K562 (cell line): Measurements from ENCODE around the gene CSMD2. TPM values are rescaled to one million over a fixed set of nuclear protein-coding genes. Genes with fewer than 3 reads are reported as not detected.

Experiments
- ATAC-seq: fragments of 200-7000 bp; cut with Tn5 transposase; 3 replicates; pipeline ENCODE4 v1.9.1; 2020; ENCODE audit warnings: moderate library complexity
- BruUV-seq: library from RNA; stranded (reverse); fragments of 400-500 nt; replicated peaks from 2 replicates; lab custom pipeline; 2021; lab: Mats Ljungman, UMichigan
- CTCF ChIA-PET: fragments of 300-600 bp; formaldehyde crosslinking; extraction: SDS; loops from one replicate; lab custom pipeline; 2021; ENCODE audit warnings: low intra/inter-chr PET ratio; lab: Yijun Ruan, JAX
- POLR2A ChIA-PET: fragments of 300-600, 350-650 bp; sonication (Branson Sonifier 250); formaldehyde crosslinking; extraction: SDS; loops from one replicate; lab custom pipeline; 2021; ENCODE audit warnings: antibody characterized with exemption, inconsistent platforms; lab: Yijun Ruan, JAX
- DNase-seq, 4 experiments: peaks; one replicate each; pipeline versions ENCODE4 v3.0.0 to v3.0.0-alpha.2; 2011 to 2018; ENCODE audit warnings: low spot score in 3 of 4, mixed read lengths in 3 of 4; ENCODE audit errors: extremely low read depth in 1 of 4
- FAIRE-seq: peaks from 2 replicates; lab custom pipeline; 2011; peaks lifted over from hg19 to GRCh38; lab: Jason Lieb, UNC
- H2AFZ ChIP-seq: 2 replicates; pipeline ENCODE4 v1.6.0; 2011; ENCODE audit warnings: low read depth, low read length, control low read depth, inconsistent platforms
- H3K27ac ChIP-seq: fragments of 200-600 bp; 3 replicates; pipeline ENCODE4 v1.8.0; 2011; ENCODE audit warnings: low read depth, mild to moderate bottlenecking, control low read depth, inconsistent platforms, low read length, moderate library complexity, mixed read lengths; ENCODE audit errors: extremely low read depth
- H3K27me3 ChIP-seq, 2 experiments: fragments of 300-600 bp in 1 of 2; 2 replicates in 1 of 2; 3 replicates in 1 of 2; pipeline versions ENCODE4 v1.6.0 to v1.8.0; 2011; ENCODE audit warnings: inconsistent platforms in 2 of 2, low read length in 2 of 2, mild to moderate bottlenecking in 1 of 2, mixed read lengths in 1 of 2, moderate library complexity in 1 of 2; ENCODE audit not compliant: control insufficient read depth in 2 of 2, insufficient read depth in 2 of 2
- H3K36me3 ChIP-seq: fragments of 300-600 bp; 3 replicates; pipeline ENCODE4 v1.8.0; 2011; ENCODE audit warnings: mild to moderate bottlenecking, low read length, inconsistent platforms; ENCODE audit not compliant: control insufficient read depth, insufficient read depth
- H3K4me1 ChIP-seq, 2 experiments: fragments of 200-600 bp in 1 of 2; replicated peaks in 1 of 2; 2 replicates in 1 of 2; 3 replicates in 1 of 2; pipeline versions ENCODE4 v1.5.1 to v1.8.0; 2011; ENCODE audit warnings: inconsistent platforms in 2 of 2, low read length in 2 of 2, mild to moderate bottlenecking in 1 of 2, mixed read lengths in 1 of 2, moderate library complexity in 1 of 2; ENCODE audit not compliant: control insufficient read depth in 2 of 2, insufficient read depth in 2 of 2
- H3K4me2 ChIP-seq: 2 replicates; pipeline ENCODE4 v1.6.1; 2011; ENCODE audit warnings: low read length, control low read depth, inconsistent platforms, mixed read lengths; ENCODE audit not compliant: insufficient read depth
- H3K4me3 ChIP-seq: fragments of 200-600 bp; sonication (generic), shearing (Covaris generic); 2 replicates; pipeline ENCODE4 v1.5.1; 2016; ENCODE audit warnings: control low read depth, inconsistent platforms
- H3K79me2 ChIP-seq: fragments of 200-600 bp; 3 replicates; pipeline ENCODE4 v1.8.0; 2011; ENCODE audit warnings: low read length, inconsistent platforms; ENCODE audit not compliant: control insufficient read depth, insufficient read depth
- H3K9ac ChIP-seq, 2 experiments: 2 replicates each; pipeline versions ENCODE4 v1.6.0 to v1.6.1; 2011; ENCODE audit warnings: low read depth in 2 of 2, low read length in 2 of 2, control low read depth in 1 of 2, inconsistent platforms in 1 of 2, mild to moderate bottlenecking in 1 of 2, mixed read lengths in 1 of 2; ENCODE audit not compliant: insufficient read depth in 1 of 2
- H3K9me1 ChIP-seq: one replicate; pipeline ENCODE4 v1.6.0; 2011; ENCODE audit warnings: inconsistent platforms, mild to moderate bottlenecking, low read length, moderate library complexity; ENCODE audit not compliant: control insufficient read depth, insufficient read depth
- H3K9me3 ChIP-seq: replicated peaks from 2 replicates; pipeline ENCODE4 v1.5.1; 2011; ENCODE audit warnings: low read depth, low read length, inconsistent platforms; ENCODE audit not compliant: control insufficient read depth, insufficient read depth
- H4K20me1 ChIP-seq: replicated peaks from 2 replicates; pipeline ENCODE4 v1.6.1; 2011; ENCODE audit warnings: low read length, inconsistent platforms, mixed read lengths; ENCODE audit not compliant: control insufficient read depth, insufficient read depth
- CBX1 ChIP-seq: sonication (generic); IDR thresholded peaks from 2 replicates; pipeline ENCODE4 v1.6.1; 2016; ENCODE audit warnings: antibody characterized with exemption, low read depth, mild to moderate bottlenecking
- FOSL1 ChIP-seq: fragments of 200-800 bp; sonication (Bioruptor generic); conservative IDR thresholded peaks from 2 replicates; pipeline ENCODE4 v1.6.1; 2016; ENCODE audit warnings: missing genetic modification characterization, missing compliant biosample characterization
- HLTF ChIP-seq: fragments of 450-650 bp; IDR thresholded peaks from 2 replicates; pipeline ENCODE4 v1.6.1; 2016
- HMGN3 ChIP-seq: IDR thresholded peaks from 2 replicates; pipeline ENCODE4 v1.6.1; 2011; ENCODE audit warnings: borderline replicate concordance, low read depth, mild to moderate bottlenecking, mixed read lengths, low read length; ENCODE audit not compliant: insufficient read length; ENCODE audit errors: extremely low read depth
- HMGXB4 ChIP-seq: sonication (generic); formaldehyde crosslinking; IDR thresholded peaks from 2 replicates; pipeline ENCODE4 v1.8.1; 2023; ENCODE audit warnings: mild to moderate bottlenecking, missing genetic modification reagents
- THAP7 ChIP-seq: fragments of 250-450 bp; sonication (Bioruptor Pico); IDR thresholded peaks from 2 replicates; pipeline ENCODE4 v1.5.0; 2021
- ZBTB43 ChIP-seq: sonication (generic); formaldehyde crosslinking; IDR thresholded peaks from 2 replicates; pipeline ENCODE4 v1.8.0; 2023; ENCODE audit warnings: mild to moderate bottlenecking, missing genetic modification reagents
- WGBS: fragments of 100-300 bp; shearing (Covaris generic); methylation state at CpG from one replicate; pipeline ENCODE4 v1.1.6; 2016; ENCODE audit warnings: low coverage, mixed read lengths; ENCODE audit not compliant: insufficient coverage; ENCODE audit errors: missing lambda C conversion rate; 5-methylcytosine and 5-hydroxymethylcytosine counted together
- in situ Hi-C: fragments of 300-500 bp; cut with MboI; formaldehyde crosslinking; loops from 4 replicates; pipeline ENCODE4 v1.15.0; 2018; ENCODE audit warnings: inconsistent platforms, mixed read lengths
- intact Hi-C: fragments of 100-400 bp; cut with micrococcal nuclease; formaldehyde crosslinking; loops from 2 replicates; pipeline ENCODE4 v1.14.2; 2022
- polyA plus RNA-seq, 8 experiments: library from polyadenylated mRNA; depleted of rRNA in 4 of 8; stranded (reverse) in 5 of 8; unstranded in 3 of 8; fragments of >200 nt; fragmentation: Nextera tagmentation in 2 of 8; fragmentation: Illumina TruSeq in 1 of 8; extraction: Ambion mirVana in 2 of 8; extraction: Trizol in 1 of 8; gene quantifications; 2 replicates each; pipeline versions ENCODE4 v1.2.1 to v1.2.3, GENCODE V29; 2011 to 2014; ENCODE audit warnings: inconsistent platforms in 1 of 8, missing spikeins in 1 of 8
- total RNA-seq, 7 experiments: library from RNA; depleted of rRNA in 6 of 7; stranded (reverse); fragments of >200 nt in 6 of 7; fragmentation: Illumina TruSeq in 2 of 7; extraction: Trizol in 2 of 7; gene quantifications; 2 replicates each; pipeline versions ENCODE4 v1.2.1 to v1.2.3, GENCODE V29; 2011 to 2021; ENCODE audit warnings: low replicate concordance in 1 of 7

CSMD2 gene
- total and polyA plus RNA-seq, 9 of the 15 experiments (the other 6 are each of a cell fraction or from before 2014, with no cell fraction given): not detected

GRCh38 chr1:33502726-33503125 is 662.3 kb downstream of the CSMD2 start:
- no peaks in the 10 kb centered on the region for H3K36me3 ChIP-seq
- BruUV-seq: no TSS peak
- TF ChIP-seq HMGXB4 (CRISPR knock-in tag): no peak
- peak; percentile 34; the same call in 1 of the 2 replicates for TF ChIP-seq FOSL1
- TF ChIP-seq THAP7 (CRISPR knock-in tag): no peak
- TF ChIP-seq ZBTB43: no peak
- no peak for TF ChIP-seq HMGN3
- no peak for TF ChIP-seq CBX1
- TF ChIP-seq HLTF: no peak
- H3K4me2 ChIP-seq: no peak overlapping the region
- H3K4me3 ChIP-seq: no peak overlapping the region
- ATAC-seq (no peak), DNase-seq (no peak), FAIRE-seq (no peak)
- no peaks in the 10 kb centered on the region for H3K79me2 ChIP-seq
- H3K4me1 ChIP-seq: no peaks in the 10 kb centered on the region
- no peaks in the 10 kb centered on the region for H3K9me1 ChIP-seq
- no peaks in the 10 kb centered on the region for H3K9me3 ChIP-seq
- H3K9ac ChIP-seq: no peak overlapping the region
- in situ Hi-C loops: no loop called here
- intact Hi-C loops: no loop called here
- no peaks in the 10 kb centered on the region for H4K20me1 ChIP-seq
- H3K27ac ChIP-seq: no peak overlapping the region
- H3K27me3 ChIP-seq: peaks cover 0 to 3% of the 10 kb centered on the region in 2 experiments; a peak in 2 of 5 replicates
- ChIA-PET CTCF (no interaction called here), POLR2A (no interaction called here)
- WGBS: 0% methylated on average over 5 of the region's 5 CpGs
- H2AFZ ChIP-seq: no peak overlapping the region
